Endodermal cell (in vitro differentiated cells): Measurements from ENCODE around the gene MFSD11. TPM values are rescaled to one million over a fixed set of nuclear protein-coding genes. Genes with fewer than 3 reads are reported as not detected.
A peak's percentile ranks its signal among the peaks of the same experiment; 100 is the strongest.

Experiments
- DNase-seq: peaks from one replicate; pipeline ENCODE4 v3.0.0-alpha.2; 2017
- H3K27ac ChIP-seq: 2 replicates; pipeline ENCODE4 v1.5.1; 2013; ENCODE audit warnings: mild to moderate bottlenecking, low read depth, low read length, moderate library complexity
- H3K27me3 ChIP-seq: 2 replicates; pipeline ENCODE4 v1.6.1; 2013; ENCODE audit warnings: mild to moderate bottlenecking, low read length, moderate library complexity; ENCODE audit not compliant: insufficient read depth, control insufficient read depth, poor library complexity, severe bottlenecking
- H3K36me3 ChIP-seq: 2 replicates; pipeline ENCODE4 v1.7.0; 2013; ENCODE audit warnings: mild to moderate bottlenecking, low read length, moderate library complexity; ENCODE audit not compliant: control insufficient read depth, insufficient read depth
- H3K4me1 ChIP-seq: one replicate; pipeline ENCODE4 v1.7.0; 2013; ENCODE audit warnings: low read length; ENCODE audit not compliant: control insufficient read depth, insufficient read depth
- H3K4me3 ChIP-seq: 2 replicates; pipeline ENCODE4 v1.5.1; 2013; ENCODE audit warnings: mild to moderate bottlenecking, low read length, moderate library complexity
- H3K9ac ChIP-seq: 2 replicates; pipeline ENCODE4 v1.6.1; 2013; ENCODE audit warnings: mild to moderate bottlenecking, low read length, moderate library complexity; ENCODE audit not compliant: poor library complexity, severe bottlenecking; ENCODE audit errors: extremely low read depth
- H3K9me3 ChIP-seq: 2 replicates; pipeline ENCODE4 v1.6.1; 2013; ENCODE audit warnings: mild to moderate bottlenecking, low read length, moderate library complexity; ENCODE audit not compliant: control insufficient read depth
- H3K27ac Mint-ChIP-seq: 2 replicates; pipeline ENCODE4 v1.8.0; 2020; ENCODE audit warnings: mixed read lengths
- H3K27me3 Mint-ChIP-seq: 2 replicates; pipeline ENCODE4 v1.8.0; 2021; ENCODE audit warnings: mild to moderate bottlenecking, mixed read lengths; ENCODE audit not compliant: insufficient read depth
- H3K36me3 Mint-ChIP-seq: 2 replicates; pipeline ENCODE4 v1.8.0; 2020; ENCODE audit warnings: low read depth, mixed read lengths
- H3K4me1 Mint-ChIP-seq: 2 replicates; pipeline ENCODE4 v1.8.0; 2020; ENCODE audit warnings: mixed read lengths
- H3K4me3 Mint-ChIP-seq: 2 replicates; pipeline ENCODE4 v1.8.0; 2020; ENCODE audit warnings: mild to moderate bottlenecking, moderate library complexity, mixed read lengths
- H3K9me3 Mint-ChIP-seq: 2 replicates; pipeline ENCODE4 v1.8.0; 2020; ENCODE audit warnings: mild to moderate bottlenecking, mixed read lengths
- WGBS, 2 experiments: methylation state at CpG; one replicate each; pipeline versions ENCODE4 v1.1.5 to v1.1.7; 2013; ENCODE audit warnings: missing lambda C conversion rate in 2 of 2, mixed read lengths in 1 of 2; ENCODE audit not compliant: insufficient coverage in 1 of 2, insufficient read length in 1 of 2; 5-methylcytosine and 5-hydroxymethylcytosine counted together
- long read RNA-seq, 4 experiments: library from polyadenylated mRNA in 2 of 4; library from RNA in 1 of 4; library from capped mRNA in 1 of 4; stranded (forward) in 3 of 4; unstranded in 1 of 4; transcript quantifications; one replicate each; pipeline ENCODE4 v2.0.0, GENCODE V29; 2020 to 2021; ENCODE audit warnings: inconsistent platforms in 1 of 4
- polyA plus RNA-seq, 2 experiments: library from polyadenylated mRNA; stranded (reverse); fragments of 50-300 nt; gene quantifications; one replicate each; pipeline ENCODE4 v1.2.3, GENCODE V29; 2013
- total RNA-seq, 2 donors: library from RNA; stranded (reverse); fragmentation: NEBNext Ultra II Directional in 1 of 2; extraction: Animal tissue kit (Norgen Biotek cat#: 25700) in 1 of 2; gene quantifications; 2 replicates in 1 of 2; 3 replicates in 1 of 2; pipeline ENCODE4 v1.2.1, GENCODE V29; 2021
- TF ChIP-seq, protein P1 (sequence below): fragments of 200-600 bp; sonication (generic); conservative IDR thresholded peaks from 2 replicates; pipeline ENCODE4 v1.5.0; 2021; ENCODE audit warnings: antibody characterized with exemption, mild to moderate bottlenecking

Gene MFSD11
- total RNA-seq = 10 to 100 TPM; 29.3 to 33.3 TPM
- polyA plus RNA-seq (2013, experiment 1 of 2) = 22.3 TPM
- 18.9 TPM for polyA plus RNA-seq (2013, experiment 2 of 2)
- long read RNA-seq, experiment 1, partial matches to known transcripts = 1 of 9 reads
- long read RNA-seq, experiment 1, other reads (novel, unspliced or antisense) = 6 of 9 reads
- long read RNA-seq, experiment 2, transcript MFSD11-220 (14 exons, 2,850 nt) = major isoform, 11 of 51 reads
- long read RNA-seq, experiment 2, transcript MFSD11-217 (14 exons, 1,891 nt) = minor isoform, 9 of 51 reads
- long read RNA-seq, experiment 2, partial matches to known transcripts = 0 of 51 reads
- long read RNA-seq, experiment 2, other reads (novel, unspliced or antisense) = 27 of 51 reads
- long read RNA-seq, experiment 3, transcript MFSD11-211 (13 exons, 3,612 nt) = minor isoform, 20 of 103 reads
- long read RNA-seq, experiment 3, transcript MFSD11-220 (14 exons, 2,850 nt) = minor isoform, 13 of 103 reads
- long read RNA-seq, experiment 3, transcript MFSD11-217 (14 exons, 1,891 nt) = major isoform, 21 of 103 reads
- long read RNA-seq, experiment 3, transcript MFSD11-201 (14 exons, 2,538 nt) = minor isoform, 10 of 103 reads
- long read RNA-seq, experiment 3, partial matches to known transcripts = 0 of 103 reads
- long read RNA-seq, experiment 3, other reads (novel, unspliced or antisense) = 36 of 103 reads
- long read RNA-seq, experiment 4, transcript MFSD11-217 (14 exons, 1,891 nt) = major isoform, 7 of 18 reads
- long read RNA-seq, experiment 4, partial matches to known transcripts = 1 of 18 reads
- long read RNA-seq, experiment 4, other reads (novel, unspliced or antisense) = 4 of 18 reads

DNA sequence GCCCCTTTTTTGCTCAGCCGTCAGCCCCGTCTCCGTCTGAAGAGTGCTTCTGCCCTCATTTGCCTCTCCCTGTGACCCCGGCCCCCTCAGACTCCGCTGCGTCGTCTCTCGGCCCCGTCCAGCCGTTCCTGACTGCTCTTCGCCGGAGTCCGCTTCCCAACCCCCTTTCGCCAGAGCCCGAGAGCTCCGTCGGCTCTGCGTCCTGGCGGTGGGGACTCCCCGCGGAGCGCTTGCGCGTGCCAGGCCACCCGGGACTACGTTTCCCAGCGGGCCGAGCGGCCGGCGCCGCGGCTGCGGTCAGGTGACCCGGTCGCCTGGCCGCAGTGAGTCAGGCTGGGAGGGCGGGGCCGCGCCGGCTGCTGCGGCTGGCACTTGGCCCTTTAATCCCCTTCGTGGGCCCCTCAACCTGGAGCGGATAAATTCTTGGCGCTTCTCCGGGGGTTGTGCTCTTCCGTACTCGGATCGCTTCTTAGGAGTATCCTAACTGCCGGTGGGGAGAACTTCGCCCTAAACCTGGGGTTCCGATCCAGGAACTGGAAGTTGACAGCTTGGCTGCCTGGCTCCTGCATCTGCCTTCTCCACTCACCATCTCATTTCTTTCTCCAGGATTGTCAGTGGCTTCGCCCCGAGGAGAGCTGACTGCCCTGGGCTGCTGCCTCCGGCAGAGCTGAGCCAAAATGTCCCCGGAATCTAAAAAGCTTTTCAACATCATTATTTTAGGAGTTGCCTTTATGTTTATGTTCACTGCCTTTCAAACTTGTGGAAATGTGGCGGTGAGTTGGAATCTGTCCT, at the start of gene MFSD11:
TSS of gene MFSD11 (plus strand) at position 444 of the 792 bp plus-strand sequence. CDS start at position 678, 234 bp downstream.
- H3K36me3 ChIP-seq = peaks cover 52% of the 10 kb centered on the region
- H3K9ac ChIP-seq = peak within 1 kb of the TSS; percentile 96
- TF ChIP-seq, protein P1, sequence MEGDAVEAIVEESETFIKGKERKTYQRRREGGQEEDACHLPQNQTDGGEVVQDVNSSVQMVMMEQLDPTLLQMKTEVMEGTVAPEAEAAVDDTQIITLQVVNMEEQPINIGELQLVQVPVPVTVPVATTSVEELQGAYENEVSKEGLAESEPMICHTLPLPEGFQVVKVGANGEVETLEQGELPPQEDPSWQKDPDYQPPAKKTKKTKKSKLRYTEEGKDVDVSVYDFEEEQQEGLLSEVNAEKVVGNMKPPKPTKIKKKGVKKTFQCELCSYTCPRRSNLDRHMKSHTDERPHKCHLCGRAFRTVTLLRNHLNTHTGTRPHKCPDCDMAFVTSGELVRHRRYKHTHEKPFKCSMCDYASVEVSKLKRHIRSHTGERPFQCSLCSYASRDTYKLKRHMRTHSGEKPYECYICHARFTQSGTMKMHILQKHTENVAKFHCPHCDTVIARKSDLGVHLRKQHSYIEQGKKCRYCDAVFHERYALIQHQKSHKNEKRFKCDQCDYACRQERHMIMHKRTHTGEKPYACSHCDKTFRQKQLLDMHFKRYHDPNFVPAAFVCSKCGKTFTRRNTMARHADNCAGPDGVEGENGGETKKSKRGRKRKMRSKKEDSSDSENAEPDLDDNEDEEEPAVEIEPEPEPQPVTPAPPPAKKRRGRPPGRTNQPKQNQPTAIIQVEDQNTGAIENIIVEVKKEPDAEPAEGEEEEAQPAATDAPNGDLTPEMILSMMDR = no peak
- no peaks in the 10 kb centered on the region for H3K9me3 Mint-ChIP-seq
- DNase-seq = peak; percentile 99
- H3K27me3 ChIP-seq = no peaks in the 10 kb centered on the region
- H3K36me3 Mint-ChIP-seq = peaks cover 48% of the 10 kb centered on the region
- peaks cover 28% of the 10 kb centered on the region for H3K4me1 Mint-ChIP-seq
- H3K27ac Mint-ChIP-seq = peak within 1 kb of the TSS; percentile 100
- H3K27ac ChIP-seq = peak within 1 kb of the TSS; percentile 99
- H3K9me3 ChIP-seq = no peaks in the 10 kb centered on the region
- 0% methylated on average over 27 to 57 of the region's 57 CpGs for WGBS, 2 experiments
- no peaks in the 10 kb centered on the region for H3K27me3 Mint-ChIP-seq
- H3K4me1 ChIP-seq = peaks cover 9% of the 10 kb centered on the region
- peak within 1 kb of the TSS; percentile 100 for H3K4me3 ChIP-seq
- H3K4me3 Mint-ChIP-seq = peak within 1 kb of the TSS; percentile 100

- H3K4me3 ChIP-seq = no peak overlapping the region
Measured at GRCh38 chr17:76688165-76688622, 49.7 kb upstream of the MFSD11 start.

More at GRCh38 chr17:76688165-76688622, 49.7 kb upstream of the MFSD11 start:
- H3K9me3 Mint-ChIP-seq = no peaks in the 10 kb centered on the region
- peak overlapping the region; percentile 85 for H3K27ac Mint-ChIP-seq
- peaks cover 8% of the 10 kb centered on the region for H3K36me3 Mint-ChIP-seq
- no peaks in the 10 kb centered on the region for H3K4me1 ChIP-seq
- peaks cover 1% of the 10 kb centered on the region for H3K36me3 ChIP-seq
- H3K27me3 Mint-ChIP-seq = no peaks in the 10 kb centered on the region
- no peaks in the 10 kb centered on the region for H3K27me3 ChIP-seq
- no peaks in the 10 kb centered on the region for H3K9me3 ChIP-seq
- H3K4me3 Mint-ChIP-seq = no peak overlapping the region
- TF ChIP-seq, protein P1 = no peak
- no peak for DNase-seq
- H3K9ac ChIP-seq = no peak overlapping the region
- H3K4me1 Mint-ChIP-seq = peaks cover 7% of the 10 kb centered on the region
- H3K27ac ChIP-seq = no peak overlapping the region
- 95 to 96% methylated on average over 9 to 11 of the region's 11 CpGs for WGBS, 2 experiments
